ENCODE measurements around the gene HOTAIR. TPM values are rescaled to one million over a fixed set of nuclear protein-coding genes. Genes with fewer than 3 reads are reported as not detected.

Gene HOTAIR
- total RNA-seq, 1 donor from 2014 or later: not detected

- H3K4me1 ChIP-seq: no peaks in the 10 kb centered on the region
- peak within 1 kb of the TSS; percentile 52 for H3K4me2 ChIP-seq
- no peak within 1 kb of the TSS for H2AFZ ChIP-seq (replicated peaks)
- no peaks in the 10 kb centered on the region for H3K79me2 ChIP-seq (ENCODE audit: low read depth)
- H3F3A ChIP-seq (ENCODE audit: low read depth): no peaks in the 10 kb centered on the region
- H3K27ac ChIP-seq: no peak within 1 kb of the TSS
- Mint-ChIP-seq H3K27me3 (ENCODE audit: insufficient read depth, low read depth) (peaks cover 98% of the 10 kb centered on the region), H3K4me1 (no peaks in the 10 kb centered on the region), H3K36me3 (no peaks in the 10 kb centered on the region), H3K4me3 (no peak within 1 kb of the TSS), H3K9me3 (peaks cover 2% of the 10 kb centered on the region), H3K27ac (no peak within 1 kb of the TSS)
- peak within 1 kb of the TSS; percentile 24 for H3K4me3 ChIP-seq
- TF ChIP-seq, protein P1, sequence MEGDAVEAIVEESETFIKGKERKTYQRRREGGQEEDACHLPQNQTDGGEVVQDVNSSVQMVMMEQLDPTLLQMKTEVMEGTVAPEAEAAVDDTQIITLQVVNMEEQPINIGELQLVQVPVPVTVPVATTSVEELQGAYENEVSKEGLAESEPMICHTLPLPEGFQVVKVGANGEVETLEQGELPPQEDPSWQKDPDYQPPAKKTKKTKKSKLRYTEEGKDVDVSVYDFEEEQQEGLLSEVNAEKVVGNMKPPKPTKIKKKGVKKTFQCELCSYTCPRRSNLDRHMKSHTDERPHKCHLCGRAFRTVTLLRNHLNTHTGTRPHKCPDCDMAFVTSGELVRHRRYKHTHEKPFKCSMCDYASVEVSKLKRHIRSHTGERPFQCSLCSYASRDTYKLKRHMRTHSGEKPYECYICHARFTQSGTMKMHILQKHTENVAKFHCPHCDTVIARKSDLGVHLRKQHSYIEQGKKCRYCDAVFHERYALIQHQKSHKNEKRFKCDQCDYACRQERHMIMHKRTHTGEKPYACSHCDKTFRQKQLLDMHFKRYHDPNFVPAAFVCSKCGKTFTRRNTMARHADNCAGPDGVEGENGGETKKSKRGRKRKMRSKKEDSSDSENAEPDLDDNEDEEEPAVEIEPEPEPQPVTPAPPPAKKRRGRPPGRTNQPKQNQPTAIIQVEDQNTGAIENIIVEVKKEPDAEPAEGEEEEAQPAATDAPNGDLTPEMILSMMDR (IDR thresholded peaks at IDR 0.05): no peak
- peak; percentile 100 for TF ChIP-seq EZH2 (IDR thresholded peaks at IDR 0.05)
- TF ChIP-seq EZH2phosphoT487 (IDR thresholded peaks at IDR 0.05): peak; percentile 99
- H4K20me1 ChIP-seq (ENCODE audit: low read depth): peaks cover 89% of the 10 kb centered on the region
- no peak for DNase-seq (ENCODE audit: low spot score)
- no peaks in the 10 kb centered on the region for H3K36me3 ChIP-seq
- peaks cover 100% of the 10 kb centered on the region for H3K27me3 ChIP-seq
- no peaks in the 10 kb centered on the region for H3K9me3 ChIP-seq (ENCODE audit: low read depth)
- no peak within 1 kb of the TSS for H3K9ac ChIP-seq
Observed at GRCh38 chr12:54000116-54001114, 25.7 kb upstream of the HOTAIR start, which contains the start of gene HOXC9. HOXC9 (plus strand) TSS chr12:54000161; CDS start chr12:54000189, 28 bp downstream.

DNA sequence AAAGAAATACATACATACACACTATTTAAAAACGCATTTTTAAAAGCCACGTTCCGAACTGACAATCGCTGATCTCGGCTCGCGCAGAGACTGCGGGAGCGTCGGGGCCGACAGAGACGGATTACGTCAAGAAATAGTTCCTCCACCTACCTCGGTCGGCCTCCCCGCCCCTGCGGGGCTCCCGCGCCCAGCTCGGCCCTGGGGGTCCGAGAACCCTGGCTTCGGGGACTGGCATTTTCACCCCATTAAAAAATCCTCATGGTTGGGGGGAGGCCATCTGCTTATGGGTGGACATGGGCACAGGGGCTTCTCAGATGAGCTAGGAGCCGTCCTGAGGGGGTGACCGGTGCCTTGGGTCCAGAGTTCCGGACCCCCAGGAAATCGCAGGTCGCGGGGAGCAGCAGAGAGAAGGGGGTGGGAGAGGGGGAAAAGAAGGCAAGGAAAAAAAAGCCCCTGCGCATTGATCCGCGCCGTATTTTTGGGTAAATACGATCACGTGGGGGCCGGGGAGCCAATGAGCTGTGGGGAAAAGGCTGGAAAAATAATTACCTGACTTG is 24.9 kb upstream of the HOTAIR start:
- H3K4me3 Mint-ChIP-seq: no peak overlapping the region
- H3K27ac Mint-ChIP-seq: no peak overlapping the region
- H3K4me1 Mint-ChIP-seq: peaks cover 2% of the 10 kb centered on the region
- H4K20me1 ChIP-seq (ENCODE audit: low read depth): peaks cover 91% of the 10 kb centered on the region
- H3K9me3 ChIP-seq (ENCODE audit: low read depth): no peaks in the 10 kb centered on the region
- peaks cover 2% of the 10 kb centered on the region for H3K9me3 Mint-ChIP-seq
- H3K4me1 ChIP-seq: no peaks in the 10 kb centered on the region
- H2AFZ ChIP-seq (replicated peaks): no peak overlapping the region
- H3K27me3 Mint-ChIP-seq (ENCODE audit: insufficient read depth, low read depth): peaks cover 98% of the 10 kb centered on the region
- no peaks in the 10 kb centered on the region for H3F3A ChIP-seq (ENCODE audit: low read depth)
- TF ChIP-seq EZH2 (IDR thresholded peaks at IDR 0.05): no peak
- no peak for TF ChIP-seq EZH2phosphoT487 (IDR thresholded peaks at IDR 0.05)
- TF ChIP-seq, protein P1 (IDR thresholded peaks at IDR 0.05): no peak
- no peak overlapping the region for H3K27ac ChIP-seq
- H3K4me2 ChIP-seq: no peak overlapping the region
- H3K9ac ChIP-seq: no peak overlapping the region
- DNase-seq (ENCODE audit: low spot score): no peak
- peaks cover 100% of the 10 kb centered on the region for H3K27me3 ChIP-seq
- H3K4me3 ChIP-seq: peak overlapping the region; percentile 24
- H3K36me3 Mint-ChIP-seq: no peaks in the 10 kb centered on the region
- no peaks in the 10 kb centered on the region for H3K79me2 ChIP-seq (ENCODE audit: low read depth)
- H3K36me3 ChIP-seq: no peaks in the 10 kb centered on the region

DNA sequence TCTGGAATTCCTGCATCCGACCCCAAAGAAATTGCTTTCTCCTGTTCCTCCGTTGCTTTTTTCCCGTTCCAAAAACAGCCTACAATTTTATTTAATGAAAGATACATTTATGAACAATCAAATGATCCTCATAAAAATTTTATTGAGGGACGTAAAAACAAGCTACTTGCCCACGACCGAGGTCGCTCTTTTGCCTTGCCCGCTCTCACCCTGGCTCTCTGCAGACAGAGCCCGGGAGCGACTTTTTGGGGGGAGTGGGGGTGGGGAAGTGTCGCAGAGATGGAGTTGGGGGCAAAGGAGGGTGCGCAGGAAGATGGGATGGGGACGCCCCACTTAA is 24.1 kb upstream of the HOTAIR start:
- Mint-ChIP-seq H3K36me3 (no peaks in the 10 kb centered on the region), H3K27me3 (ENCODE audit: insufficient read depth, low read depth) (peaks cover 98% of the 10 kb centered on the region), H3K9me3 (peaks cover 4% of the 10 kb centered on the region), H3K4me1 (peaks cover 2% of the 10 kb centered on the region), H3K4me3 (no peak overlapping the region), H3K27ac (no peak overlapping the region)
- H3F3A ChIP-seq (ENCODE audit: low read depth): no peaks in the 10 kb centered on the region
- H2AFZ ChIP-seq (replicated peaks): no peak overlapping the region
- peaks cover 100% of the 10 kb centered on the region for H3K27me3 ChIP-seq
- H3K4me1 ChIP-seq: no peaks in the 10 kb centered on the region
- H3K4me3 ChIP-seq: no peak overlapping the region
- DNase-seq (ENCODE audit: low spot score): no peak
- no peak overlapping the region for H3K4me2 ChIP-seq
- H3K27ac ChIP-seq: no peak overlapping the region
- peaks cover 94% of the 10 kb centered on the region for H4K20me1 ChIP-seq (ENCODE audit: low read depth)
- no peaks in the 10 kb centered on the region for H3K36me3 ChIP-seq
- no peaks in the 10 kb centered on the region for H3K9me3 ChIP-seq (ENCODE audit: low read depth)
- peak; percentile 29 for TF ChIP-seq EZH2 (IDR thresholded peaks at IDR 0.05)
- TF ChIP-seq EZH2phosphoT487 (IDR thresholded peaks at IDR 0.05): no peak
- no peaks in the 10 kb centered on the region for H3K79me2 ChIP-seq (ENCODE audit: low read depth)
- H3K9ac ChIP-seq: no peak overlapping the region

All from neural progenitor cell (in vitro differentiated cells).